ENCODE results near the gene SLC44A2. TPM values are rescaled to one million over a fixed set of nuclear protein-coding genes. Genes with fewer than 3 reads are reported as not detected.

Gene SLC44A2
- total RNA-seq, 2 donors from 2014 or later = 106 to 240 TPM

DNA sequence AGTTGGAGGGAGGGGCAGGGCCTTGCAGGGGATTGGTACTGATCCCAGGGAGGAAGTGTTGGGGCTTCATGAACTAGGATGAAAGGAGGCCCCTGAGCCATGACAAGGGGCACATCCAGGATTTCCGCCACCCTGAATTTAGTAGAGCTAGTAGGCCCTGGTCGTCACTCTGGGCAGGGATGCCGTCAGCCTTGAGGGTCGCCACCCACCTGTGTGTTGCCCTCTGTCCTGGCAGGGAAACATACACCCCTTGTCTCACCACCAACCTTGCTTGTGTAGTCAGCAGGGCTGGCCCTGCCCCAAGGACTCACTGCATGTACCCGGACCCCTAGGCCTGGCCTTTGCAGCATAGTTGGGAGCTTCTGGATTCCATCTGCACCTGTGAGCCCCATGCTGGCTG lies 66.5 kb downstream of the SLC44A2 start:
- 98 to 100% methylated on average over 5 of the region's 5 CpGs for WGBS, 2 experiments (ENCODE audit: insufficient coverage in 1 of 2, insufficient read length in 1 of 2)
- no peak overlapping the region for H3K4me3 ChIP-seq (ENCODE audit: low read length)
- no peaks in the 10 kb centered on the region for H3K27me3 ChIP-seq (ENCODE audit: control insufficient read depth, insufficient read depth, low read length, poor library complexity, severe bottlenecking)
- no peaks in the 10 kb centered on the region for H3K4me1 ChIP-seq (ENCODE audit: control insufficient read depth, insufficient read depth, low read length)
- DNase-seq = peak; percentile 59
- peaks cover 11% of the 10 kb centered on the region for H3K4me1 Mint-ChIP-seq
- peaks cover 2% of the 10 kb centered on the region for H3K27me3 Mint-ChIP-seq (ENCODE audit: insufficient read depth)
- peaks cover 55% of the 10 kb centered on the region for H3K36me3 Mint-ChIP-seq (ENCODE audit: low read depth)
- no peak overlapping the region for H3K4me3 Mint-ChIP-seq
- TF ChIP-seq CTCF (conservative IDR thresholded peaks at IDR 0.05) = no peak
- H3K9me3 Mint-ChIP-seq = no peaks in the 10 kb centered on the region
- no peaks in the 10 kb centered on the region for H3K9me3 ChIP-seq (ENCODE audit: control insufficient read depth, low read length)
- H3K9ac ChIP-seq (ENCODE audit: extremely low read depth, low read length, poor library complexity, severe bottlenecking) = no peak overlapping the region
- peaks cover 62% of the 10 kb centered on the region for H3K36me3 ChIP-seq (ENCODE audit: control insufficient read depth, insufficient read depth, low read length)
- H3K27ac ChIP-seq (ENCODE audit: low read depth, low read length) = no peak overlapping the region
- no peak overlapping the region for H3K27ac Mint-ChIP-seq

DNA sequence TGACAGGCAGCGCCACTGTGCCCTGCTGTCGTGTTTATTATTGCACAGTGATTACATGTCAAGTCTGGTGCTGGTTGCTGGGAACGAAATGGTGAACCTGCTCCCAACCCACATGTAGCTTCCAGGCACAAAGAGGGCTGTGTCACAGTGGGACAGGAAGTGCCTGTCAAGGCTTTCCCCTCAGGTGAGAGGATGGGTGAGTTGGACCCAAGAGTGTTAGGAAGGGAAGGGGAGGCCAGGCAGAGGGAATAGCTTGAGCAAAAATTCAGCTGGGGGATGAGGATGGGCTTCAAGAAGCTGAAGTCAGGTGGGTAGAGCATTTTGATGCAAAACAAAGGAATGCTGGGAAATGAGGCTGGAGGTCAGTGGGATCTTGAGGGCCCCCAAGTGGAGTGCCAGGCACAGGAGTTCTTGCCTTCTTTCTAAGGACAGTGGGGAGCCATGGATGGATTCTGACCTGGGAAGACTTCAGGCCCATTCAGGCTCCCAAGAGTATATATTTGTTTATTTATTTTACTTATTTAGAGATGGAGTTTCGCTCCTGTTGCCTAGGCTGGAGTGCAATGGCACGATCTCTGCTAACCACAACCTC lies 67.4 kb downstream of the SLC44A2 start:
- Mint-ChIP-seq H3K36me3 (ENCODE audit: low read depth) (peaks cover 48% of the 10 kb centered on the region), H3K27me3 (ENCODE audit: insufficient read depth) (peaks cover 4% of the 10 kb centered on the region), H3K4me1 (peaks cover 11% of the 10 kb centered on the region), H3K4me3 (no peak overlapping the region), H3K9me3 (no peaks in the 10 kb centered on the region), H3K27ac (no peak overlapping the region)
- Histone ChIP-seq H3K27ac (ENCODE audit: low read depth, low read length) (no peak overlapping the region), H3K4me3 (ENCODE audit: low read length) (no peak overlapping the region), H3K27me3 (ENCODE audit: control insufficient read depth, insufficient read depth, low read length, poor library complexity, severe bottlenecking) (no peaks in the 10 kb centered on the region), H3K36me3 (ENCODE audit: control insufficient read depth, insufficient read depth, low read length) (peaks cover 55% of the 10 kb centered on the region), H3K9ac (ENCODE audit: extremely low read depth, low read length, poor library complexity, severe bottlenecking) (no peak overlapping the region), H3K9me3 (ENCODE audit: control insufficient read depth, low read length) (no peaks in the 10 kb centered on the region), H3K4me1 (ENCODE audit: control insufficient read depth, insufficient read depth, low read length) (no peaks in the 10 kb centered on the region)
- DNase-seq = peak; percentile 66
- no peak for TF ChIP-seq CTCF (conservative IDR thresholded peaks at IDR 0.05)
- 97 to 100% methylated on average over 2 to 5 of the region's 5 CpGs for WGBS, 2 experiments (ENCODE audit: insufficient coverage in 1 of 2, insufficient read length in 1 of 2)

Other genes with a start within 250 kb of the SLC44A2 start
- gene TYK2, start 245.0 kb upstream of the SLC44A2 start, total RNA-seq = 10 to 100 TPM; 63.5 to 65.8 TPM
- 100 to 1,000 TPM; 148 to 172 TPM for gene CDC37, start 222.0 kb upstream of the SLC44A2 start, total RNA-seq
- 1 to 10 TPM; 1.7 to 2.6 TPM for gene PDE4A, start 205.0 kb upstream of the SLC44A2 start, total RNA-seq
- 10 to 100 TPM; 53.3 to 59.5 TPM for gene KEAP1, start 122.2 kb upstream of the SLC44A2 start, total RNA-seq
- gene S1PR5, start 108.1 kb upstream of the SLC44A2 start, total RNA-seq = 1 to 10 TPM; 1.2 to 5.1 TPM
- gene ATG4D, start 81.6 kb upstream of the SLC44A2 start, total RNA-seq = 10 to 100 TPM; 37.9 to 44.8 TPM
- gene KRI1, start 59.5 kb upstream of the SLC44A2 start, total RNA-seq = 10 to 100 TPM; 45.2 to 47.7 TPM
- 1 to 10 TPM; 3.5 to 4.6 TPM for gene CDKN2D, start 56.6 kb upstream of the SLC44A2 start, total RNA-seq
- gene AP1M2, start 38.2 kb upstream of the SLC44A2 start, total RNA-seq = 100 to 1,000 TPM; 132 to 146 TPM
- 100 to 1,000 TPM; 625 to 629 TPM for gene ILF3, start 28.8 kb downstream of the SLC44A2 start, total RNA-seq
- 10 to 100 TPM; 36.8 to 40.0 TPM for gene QTRT1, start 75.9 kb downstream of the SLC44A2 start, total RNA-seq
- gene DNM2, start 92.5 kb downstream of the SLC44A2 start, total RNA-seq = 100 to 1,000 TPM; 118 to 136 TPM
- 10 to 100 TPM; 19.7 to 34.5 TPM for gene TMED1, start 210.7 kb downstream of the SLC44A2 start, total RNA-seq
- under 1 TPM in 1 of 2 donors, not detected in 1; 0.24 TPM for gene C19orf38, start 222.9 kb downstream of the SLC44A2 start, total RNA-seq
- gene CARM1, start 246.0 kb downstream of the SLC44A2 start, total RNA-seq = 10 to 100 TPM; 80.6 to 86.6 TPM